Subcutaneous adipose tissue (tissue), 4 donors: Measurements from ENCODE around the gene TULP4. TPM values are rescaled to one million over a fixed set of nuclear protein-coding genes. Genes with fewer than 3 reads are reported as not detected.

Experiments
- total RNA-seq, 4 donors: library from RNA; depleted of rRNA; stranded (reverse); fragments of >200 nt; gene quantifications; one replicate each; pipeline ENCODE4 v1.1.0, GENCODE V29; 2016
- TF ChIP-seq, protein P1 (sequence below): fragments of 450-650 bp; IDR thresholded peaks from one replicate; pipeline ENCODE4 v1.5.1; 2016; ENCODE audit warnings: low read depth, mild to moderate bottlenecking, control low read depth, antibody characterized with exemption, moderate library complexity

TULP4 gene
- total RNA-seq, 4 donors from 2014 or later, result 83.6 to 170 (median 123) TPM

DNA sequence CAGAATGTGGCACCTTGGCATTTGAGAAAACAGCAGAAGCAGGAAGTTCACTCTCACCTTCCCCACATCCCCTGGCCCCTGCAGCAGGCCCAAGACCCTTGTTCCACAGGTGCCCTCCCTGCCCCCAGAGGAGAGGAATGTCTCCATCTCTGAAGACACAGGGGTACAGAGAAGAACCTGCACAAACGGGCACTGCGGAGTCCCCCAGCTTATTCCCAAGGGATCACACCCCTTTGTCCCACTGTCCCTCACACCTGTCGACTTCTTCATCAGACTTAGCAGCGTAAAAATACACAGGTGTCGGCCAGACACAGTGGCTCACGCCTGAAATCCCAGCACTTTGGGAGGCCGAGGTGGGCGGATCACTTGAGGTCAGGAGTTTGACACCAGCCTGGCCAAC lies 204.8 kb downstream of the TULP4 start:
- TF ChIP-seq, protein P1, sequence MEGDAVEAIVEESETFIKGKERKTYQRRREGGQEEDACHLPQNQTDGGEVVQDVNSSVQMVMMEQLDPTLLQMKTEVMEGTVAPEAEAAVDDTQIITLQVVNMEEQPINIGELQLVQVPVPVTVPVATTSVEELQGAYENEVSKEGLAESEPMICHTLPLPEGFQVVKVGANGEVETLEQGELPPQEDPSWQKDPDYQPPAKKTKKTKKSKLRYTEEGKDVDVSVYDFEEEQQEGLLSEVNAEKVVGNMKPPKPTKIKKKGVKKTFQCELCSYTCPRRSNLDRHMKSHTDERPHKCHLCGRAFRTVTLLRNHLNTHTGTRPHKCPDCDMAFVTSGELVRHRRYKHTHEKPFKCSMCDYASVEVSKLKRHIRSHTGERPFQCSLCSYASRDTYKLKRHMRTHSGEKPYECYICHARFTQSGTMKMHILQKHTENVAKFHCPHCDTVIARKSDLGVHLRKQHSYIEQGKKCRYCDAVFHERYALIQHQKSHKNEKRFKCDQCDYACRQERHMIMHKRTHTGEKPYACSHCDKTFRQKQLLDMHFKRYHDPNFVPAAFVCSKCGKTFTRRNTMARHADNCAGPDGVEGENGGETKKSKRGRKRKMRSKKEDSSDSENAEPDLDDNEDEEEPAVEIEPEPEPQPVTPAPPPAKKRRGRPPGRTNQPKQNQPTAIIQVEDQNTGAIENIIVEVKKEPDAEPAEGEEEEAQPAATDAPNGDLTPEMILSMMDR, result no peak

DNA sequence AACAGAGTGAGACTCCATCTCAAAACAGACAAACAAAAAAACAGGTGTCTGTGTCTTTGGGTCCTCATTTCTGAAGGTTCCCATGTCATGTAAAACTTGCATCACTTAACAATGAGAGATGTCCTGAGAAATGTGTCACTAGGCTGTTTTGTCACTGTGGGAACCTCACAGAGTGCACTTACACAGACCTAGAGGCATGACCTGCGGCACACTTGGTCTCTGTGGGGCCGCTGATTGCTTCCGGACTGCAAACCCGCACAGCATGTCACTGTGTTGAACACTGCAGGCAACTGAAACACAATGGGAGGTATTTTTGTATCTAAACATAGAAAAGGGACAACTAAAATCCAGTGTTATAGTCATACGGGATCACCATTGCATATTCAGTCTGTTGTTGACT lies 205.3 kb downstream of the TULP4 start:
- TF ChIP-seq, protein P1, result no peak

DNA sequence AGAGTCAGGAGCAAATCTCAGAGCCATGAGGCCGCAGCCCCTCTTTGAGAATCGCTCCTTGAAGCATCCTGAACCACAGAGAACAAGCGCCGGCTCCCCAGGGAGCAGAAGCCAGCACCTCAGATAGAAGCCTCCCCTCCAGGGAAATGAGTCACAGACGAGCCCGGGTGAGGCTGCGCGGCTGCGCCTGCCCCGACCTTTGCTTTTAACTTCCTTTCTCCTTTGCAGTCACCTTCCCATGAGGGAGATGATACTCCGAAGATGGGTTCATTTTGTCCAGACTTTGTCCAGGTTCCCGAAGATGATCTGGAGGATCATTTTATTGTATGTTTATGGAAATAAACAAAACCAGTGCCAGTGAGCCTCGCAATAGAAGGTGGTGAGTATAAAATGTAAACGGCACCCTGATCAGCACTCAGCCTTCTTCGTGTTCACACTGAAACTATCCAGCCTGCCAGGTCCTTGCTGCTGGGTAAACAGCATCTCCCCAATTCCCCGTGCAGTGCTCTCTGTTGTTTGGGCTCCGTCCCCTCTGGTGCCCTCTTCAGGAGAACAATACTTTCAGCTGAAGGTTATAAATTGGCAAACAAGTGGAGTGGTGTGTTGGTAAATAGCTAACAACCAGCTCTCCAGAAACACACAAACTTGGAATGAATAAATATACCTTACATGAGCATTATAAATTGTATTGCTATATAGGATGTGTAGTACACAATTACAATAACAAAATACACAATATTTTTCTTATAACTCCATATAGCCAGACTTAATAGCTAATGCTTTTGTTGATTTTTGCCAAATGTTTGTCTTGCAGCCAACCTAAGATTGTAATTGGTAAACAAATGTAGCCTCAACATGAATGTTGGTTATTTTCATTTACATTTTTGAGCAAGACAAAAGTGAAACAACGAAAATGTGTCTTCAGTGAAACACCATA lies 206.2 kb downstream of the TULP4 start:
- TF ChIP-seq, protein P1, result no peak

DNA sequence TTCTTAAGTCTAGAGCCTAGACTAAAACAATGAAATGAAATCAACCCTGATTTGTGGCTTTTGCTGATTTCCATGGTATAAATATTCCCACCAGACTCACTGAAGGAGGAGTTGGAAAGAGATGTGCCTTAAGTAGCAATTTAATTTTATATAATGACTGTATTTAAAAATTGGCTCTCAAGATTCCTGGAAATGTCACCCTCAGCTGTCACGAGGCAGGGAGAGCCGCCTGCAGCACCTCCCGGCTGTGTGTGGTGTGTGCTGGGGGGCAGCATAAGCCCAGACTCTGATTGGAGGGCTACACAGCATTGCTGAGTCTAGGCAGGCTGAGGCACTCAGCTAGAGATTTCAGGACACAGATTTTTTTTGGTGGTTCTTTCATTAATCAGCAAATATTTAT lies 207.0 kb downstream of the TULP4 start:
- TF ChIP-seq, protein P1, result no peak

DNA sequence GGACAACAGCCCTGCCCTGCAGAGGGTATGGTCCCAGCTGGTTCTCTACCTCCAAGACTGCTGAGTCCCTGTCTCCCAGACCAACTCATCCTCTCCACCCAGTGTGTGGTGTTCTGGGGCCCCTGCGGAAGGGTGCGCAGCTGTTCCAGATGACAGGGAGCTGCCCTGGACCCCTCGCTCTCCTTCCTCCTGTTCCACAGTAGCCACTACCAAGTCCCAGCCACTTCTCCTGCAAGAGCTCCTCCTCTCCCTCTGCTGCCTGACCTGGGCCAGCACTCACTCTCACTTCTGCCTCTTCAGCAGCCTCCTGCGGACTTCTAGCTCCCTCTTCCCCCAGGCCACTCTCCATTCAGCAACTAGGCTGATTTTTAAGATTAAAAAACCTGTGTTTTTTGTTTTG lies 207.5 kb downstream of the TULP4 start:
- TF ChIP-seq, protein P1, result no peak

DNA sequence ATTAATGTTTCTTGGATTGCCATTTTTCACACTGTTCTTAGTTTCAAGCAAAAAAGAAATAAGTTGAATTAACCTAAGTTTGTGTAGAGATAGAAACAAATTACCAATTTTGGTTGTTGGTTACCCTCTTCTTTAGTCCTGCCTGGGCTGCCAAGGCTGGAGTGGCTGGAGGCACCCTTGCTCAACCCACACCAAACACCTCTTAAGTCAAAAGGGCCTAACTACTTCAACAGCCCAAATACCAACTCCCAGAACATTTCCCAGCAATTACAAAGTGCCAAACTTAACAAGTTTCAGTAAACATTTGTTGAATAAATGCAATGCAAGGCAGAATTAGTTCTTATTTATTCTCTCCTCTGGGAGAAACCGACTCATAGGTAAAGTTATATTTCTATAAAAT lies 209.5 kb downstream of the TULP4 start:
- TF ChIP-seq, protein P1, result no peak

DNA sequence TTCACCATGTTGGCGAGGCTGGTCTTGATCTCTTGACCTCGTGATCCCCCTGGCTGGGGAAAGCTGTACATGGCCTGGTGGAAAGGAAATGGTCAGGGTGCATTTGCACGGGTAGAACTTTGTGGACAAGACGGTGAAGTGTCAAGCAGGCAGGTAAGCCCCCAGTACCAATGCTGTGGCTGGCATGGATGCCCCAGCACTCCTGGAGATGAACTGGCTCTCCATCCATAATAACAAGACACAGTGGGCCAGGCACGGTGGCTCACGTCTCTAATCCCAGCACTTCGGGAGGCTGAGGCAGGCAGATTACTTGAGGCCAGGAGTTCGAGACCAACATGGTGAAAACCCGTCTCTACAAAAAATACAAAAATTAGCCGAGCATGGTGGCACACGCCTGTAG lies 210.4 kb downstream of the TULP4 start:
- TF ChIP-seq, protein P1, result no peak
